Astrocyte (in vitro differentiated cells and primary cell): Measurements from ENCODE around the gene BCL11B.

ENCODE experiments used
- EZH2 ChIP-seq: IDR thresholded peaks from 2 replicates; pipeline ENCODE4 v1.6.1; 2012; ENCODE audit warnings: mild to moderate bottlenecking, low read length, inconsistent platforms; ENCODE audit not compliant: insufficient read depth
- TF ChIP-seq, protein P1 (sequence below): IDR thresholded peaks from 2 replicates; pipeline ENCODE4 v1.5.1; 2011; ENCODE audit warnings: low read depth, mild to moderate bottlenecking, inconsistent platforms, low read length, moderate library complexity; ENCODE audit not compliant: insufficient read depth

DNA sequence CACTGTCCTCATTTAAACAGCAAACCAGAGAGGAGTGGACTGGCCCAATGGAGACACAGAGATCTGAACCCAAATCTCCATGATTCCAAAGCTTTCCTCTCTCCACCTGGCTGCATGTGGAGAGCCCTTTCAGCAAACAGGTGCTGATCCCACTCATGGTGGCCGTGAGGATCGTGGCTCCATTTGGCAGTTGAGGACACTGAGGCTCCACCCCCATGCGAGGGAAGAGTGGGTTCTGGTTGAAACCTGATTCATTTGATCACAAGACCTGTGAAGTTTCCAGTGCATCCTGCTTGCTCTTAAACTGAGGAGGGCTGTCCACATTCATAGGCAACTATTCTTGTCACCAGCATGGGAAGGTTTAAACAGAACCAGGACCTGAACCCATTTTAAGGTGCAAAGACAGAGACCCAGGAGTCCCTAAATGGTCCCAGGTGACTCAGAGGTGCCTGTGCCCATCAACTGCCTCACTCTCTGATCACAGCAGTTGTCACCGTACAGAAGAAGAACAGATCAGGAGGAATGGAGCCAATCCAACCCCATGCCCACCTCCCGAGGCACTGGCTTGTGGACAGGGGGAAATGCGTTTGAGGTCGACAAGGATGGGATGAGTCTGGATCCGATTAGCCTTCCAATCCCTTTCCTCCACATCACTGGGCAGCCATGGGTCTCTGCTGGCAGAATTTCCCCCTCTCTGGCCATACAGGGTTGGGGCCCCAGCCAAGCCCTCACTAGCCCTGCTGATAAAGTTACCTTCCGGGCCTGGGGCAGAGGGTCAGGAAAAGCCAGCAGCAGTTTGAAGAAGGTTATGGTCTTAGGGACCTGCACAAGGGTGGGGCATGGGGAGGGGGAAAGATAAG lies 45.5 kb upstream of the BCL11B start:
- TF ChIP-seq, protein P1, sequence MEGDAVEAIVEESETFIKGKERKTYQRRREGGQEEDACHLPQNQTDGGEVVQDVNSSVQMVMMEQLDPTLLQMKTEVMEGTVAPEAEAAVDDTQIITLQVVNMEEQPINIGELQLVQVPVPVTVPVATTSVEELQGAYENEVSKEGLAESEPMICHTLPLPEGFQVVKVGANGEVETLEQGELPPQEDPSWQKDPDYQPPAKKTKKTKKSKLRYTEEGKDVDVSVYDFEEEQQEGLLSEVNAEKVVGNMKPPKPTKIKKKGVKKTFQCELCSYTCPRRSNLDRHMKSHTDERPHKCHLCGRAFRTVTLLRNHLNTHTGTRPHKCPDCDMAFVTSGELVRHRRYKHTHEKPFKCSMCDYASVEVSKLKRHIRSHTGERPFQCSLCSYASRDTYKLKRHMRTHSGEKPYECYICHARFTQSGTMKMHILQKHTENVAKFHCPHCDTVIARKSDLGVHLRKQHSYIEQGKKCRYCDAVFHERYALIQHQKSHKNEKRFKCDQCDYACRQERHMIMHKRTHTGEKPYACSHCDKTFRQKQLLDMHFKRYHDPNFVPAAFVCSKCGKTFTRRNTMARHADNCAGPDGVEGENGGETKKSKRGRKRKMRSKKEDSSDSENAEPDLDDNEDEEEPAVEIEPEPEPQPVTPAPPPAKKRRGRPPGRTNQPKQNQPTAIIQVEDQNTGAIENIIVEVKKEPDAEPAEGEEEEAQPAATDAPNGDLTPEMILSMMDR: no peak
- no peak for TF ChIP-seq EZH2
